Measurements from ENCODE around the gene ZNF628.
A peak's percentile ranks its signal among the peaks of the same experiment; 100 is the strongest.

DNA sequence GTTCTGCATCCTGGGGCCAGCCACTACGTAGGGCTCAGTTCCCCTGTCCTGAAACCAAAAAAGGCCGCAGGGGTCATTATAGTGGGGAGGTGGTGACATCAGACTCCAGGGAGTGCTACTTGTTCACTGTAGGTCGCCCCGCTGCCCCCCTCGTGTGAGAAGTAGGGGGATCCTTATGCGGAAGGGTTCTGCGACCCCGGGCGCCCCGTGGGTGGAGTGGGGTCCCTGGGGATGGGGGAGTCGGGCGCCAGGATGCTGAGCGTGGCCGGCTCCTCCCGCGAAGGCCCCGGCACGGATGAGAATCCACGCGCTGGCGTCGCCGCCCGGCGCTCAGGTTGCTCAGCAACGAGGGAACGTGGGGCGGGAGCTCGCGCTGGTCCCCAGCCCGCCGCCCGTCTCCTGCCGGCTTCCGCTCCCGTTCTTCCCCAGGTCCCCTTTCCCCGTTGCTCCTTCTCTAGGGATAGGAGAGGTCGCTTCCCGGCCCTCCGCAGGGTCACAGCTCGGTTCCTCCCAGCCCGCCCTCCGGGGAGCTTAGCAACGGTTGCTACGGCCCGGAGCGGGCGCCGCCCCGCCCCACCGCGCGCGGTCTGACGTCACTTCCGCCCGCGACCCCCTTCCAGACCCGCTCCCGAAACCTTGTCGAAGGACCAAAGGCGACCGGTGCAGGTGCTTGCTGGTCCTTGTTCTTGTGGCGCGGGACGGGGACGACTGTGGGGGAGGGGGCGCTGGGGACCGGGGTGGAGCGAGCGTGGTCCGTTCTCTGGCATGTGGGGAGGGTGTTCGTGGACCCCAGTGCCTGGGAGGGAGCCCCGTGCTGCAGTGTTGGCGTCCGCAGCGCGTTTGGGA, 8.4 kb downstream of the ZNF628 start, which contains the start of gene NAT14:
- TF ChIP-seq, protein P1, sequence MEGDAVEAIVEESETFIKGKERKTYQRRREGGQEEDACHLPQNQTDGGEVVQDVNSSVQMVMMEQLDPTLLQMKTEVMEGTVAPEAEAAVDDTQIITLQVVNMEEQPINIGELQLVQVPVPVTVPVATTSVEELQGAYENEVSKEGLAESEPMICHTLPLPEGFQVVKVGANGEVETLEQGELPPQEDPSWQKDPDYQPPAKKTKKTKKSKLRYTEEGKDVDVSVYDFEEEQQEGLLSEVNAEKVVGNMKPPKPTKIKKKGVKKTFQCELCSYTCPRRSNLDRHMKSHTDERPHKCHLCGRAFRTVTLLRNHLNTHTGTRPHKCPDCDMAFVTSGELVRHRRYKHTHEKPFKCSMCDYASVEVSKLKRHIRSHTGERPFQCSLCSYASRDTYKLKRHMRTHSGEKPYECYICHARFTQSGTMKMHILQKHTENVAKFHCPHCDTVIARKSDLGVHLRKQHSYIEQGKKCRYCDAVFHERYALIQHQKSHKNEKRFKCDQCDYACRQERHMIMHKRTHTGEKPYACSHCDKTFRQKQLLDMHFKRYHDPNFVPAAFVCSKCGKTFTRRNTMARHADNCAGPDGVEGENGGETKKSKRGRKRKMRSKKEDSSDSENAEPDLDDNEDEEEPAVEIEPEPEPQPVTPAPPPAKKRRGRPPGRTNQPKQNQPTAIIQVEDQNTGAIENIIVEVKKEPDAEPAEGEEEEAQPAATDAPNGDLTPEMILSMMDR (IDR thresholded peaks at IDR 0.05; ENCODE audit: insufficient read depth, low read length), result no peak
- TF ChIP-seq POLR2AphosphoS5 (IDR thresholded peaks at IDR 0.05; ENCODE audit: low read depth) (peak; percentile 32; the same call in 1 of the 2 replicates), SPI1 (IDR thresholded peaks at IDR 0.05; ENCODE audit: borderline replicate concordance, low read depth) (no peak)
- TF ChIP-seq, protein P2, sequence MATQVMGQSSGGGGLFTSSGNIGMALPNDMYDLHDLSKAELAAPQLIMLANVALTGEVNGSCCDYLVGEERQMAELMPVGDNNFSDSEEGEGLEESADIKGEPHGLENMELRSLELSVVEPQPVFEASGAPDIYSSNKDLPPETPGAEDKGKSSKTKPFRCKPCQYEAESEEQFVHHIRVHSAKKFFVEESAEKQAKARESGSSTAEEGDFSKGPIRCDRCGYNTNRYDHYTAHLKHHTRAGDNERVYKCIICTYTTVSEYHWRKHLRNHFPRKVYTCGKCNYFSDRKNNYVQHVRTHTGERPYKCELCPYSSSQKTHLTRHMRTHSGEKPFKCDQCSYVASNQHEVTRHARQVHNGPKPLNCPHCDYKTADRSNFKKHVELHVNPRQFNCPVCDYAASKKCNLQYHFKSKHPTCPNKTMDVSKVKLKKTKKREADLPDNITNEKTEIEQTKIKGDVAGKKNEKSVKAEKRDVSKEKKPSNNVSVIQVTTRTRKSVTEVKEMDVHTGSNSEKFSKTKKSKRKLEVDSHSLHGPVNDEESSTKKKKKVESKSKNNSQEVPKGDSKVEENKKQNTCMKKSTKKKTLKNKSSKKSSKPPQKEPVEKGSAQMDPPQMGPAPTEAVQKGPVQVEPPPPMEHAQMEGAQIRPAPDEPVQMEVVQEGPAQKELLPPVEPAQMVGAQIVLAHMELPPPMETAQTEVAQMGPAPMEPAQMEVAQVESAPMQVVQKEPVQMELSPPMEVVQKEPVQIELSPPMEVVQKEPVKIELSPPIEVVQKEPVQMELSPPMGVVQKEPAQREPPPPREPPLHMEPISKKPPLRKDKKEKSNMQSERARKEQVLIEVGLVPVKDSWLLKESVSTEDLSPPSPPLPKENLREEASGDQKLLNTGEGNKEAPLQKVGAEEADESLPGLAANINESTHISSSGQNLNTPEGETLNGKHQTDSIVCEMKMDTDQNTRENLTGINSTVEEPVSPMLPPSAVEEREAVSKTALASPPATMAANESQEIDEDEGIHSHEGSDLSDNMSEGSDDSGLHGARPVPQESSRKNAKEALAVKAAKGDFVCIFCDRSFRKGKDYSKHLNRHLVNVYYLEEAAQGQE (IDR thresholded peaks at IDR 0.05; ENCODE audit: insufficient replicate concordance, low read depth), result no peak

All from HL-60 (cell line).